ENCODE measurements around the gene SLC44A1. TPM values are rescaled to one million over a fixed set of nuclear protein-coding genes. Genes with fewer than 3 reads are reported as not detected.

SLC44A1 gene
- total RNA-seq, 4 donors from 2014 or later: 51.1 to 82.2 (median 70.5) TPM

GRCh38 chr9:105406369-105406768 is 161.9 kb downstream of the SLC44A1 start:
- no peak overlapping the region for H3K4me3 ChIP-seq (ENCODE audit: low read depth, poor library complexity, severe bottlenecking)
- intact Hi-C loops (cut with DNase I; ENCODE audit: low total_unique reads): no loop called here
- DNase-seq (ENCODE audit: low spot score in 2 of 2): no peak
- TF ChIP-seq CTCF (IDR thresholded peaks at IDR 0.05) (no peak), POLR2A (IDR thresholded peaks at IDR 0.05) (no peak)
- 80 to 93% methylated on average over 6 of the region's 6 CpGs for WGBS, 2 donors

- intact Hi-C loops (cut with DNase I; ENCODE audit: low total_unique reads): loop anchor here (10.0 kb wide), 1 partner anchor 259 kb away; no protein-coding TSS in a partner anchor
- DNase-seq (ENCODE audit: low spot score in 2 of 2): no peak
- WGBS, 2 donors: 33 to 37% methylated on average over 2 of the region's 2 CpGs
- no peak overlapping the region for H3K4me3 ChIP-seq (ENCODE audit: low read depth, poor library complexity, severe bottlenecking)
- TF ChIP-seq CTCF (IDR thresholded peaks at IDR 0.05): no peak
- TF ChIP-seq POLR2A (IDR thresholded peaks at IDR 0.05): no peak
Measured at GRCh38 chr9:105413525-105413924, 169.1 kb downstream of the SLC44A1 start.

GRCh38 chr9:105414947-105415661 is 170.7 kb downstream of the SLC44A1 start:
- 7 to 9% methylated on average over 6 of the region's 6 CpGs for WGBS, 2 donors
- intact Hi-C loops (cut with DNase I; ENCODE audit: low total_unique reads): loop anchor here (10.0 kb wide), 1 partner anchor 260 kb away; no protein-coding TSS in a partner anchor
- TF ChIP-seq CTCF (IDR thresholded peaks at IDR 0.05) (peak in 1 of 3 donors; percentile 80), POLR2A (IDR thresholded peaks at IDR 0.05) (no peak)
- H3K4me3 ChIP-seq (ENCODE audit: low read depth, poor library complexity, severe bottlenecking): no peak overlapping the region
- peak in 1 of 2 donors; percentile 39 for DNase-seq (ENCODE audit: low spot score in 2 of 2)

GRCh38 chr9:105415662-105415980 is 171.2 kb downstream of the SLC44A1 start:
- 77 to 82% methylated on average over 8 of the region's 8 CpGs for WGBS, 2 donors
- intact Hi-C loops (cut with DNase I; ENCODE audit: low total_unique reads): loop anchor here (10.0 kb wide), 1 partner anchor 261 kb away; no protein-coding TSS in a partner anchor
- H3K4me3 ChIP-seq (ENCODE audit: low read depth, poor library complexity, severe bottlenecking): no peak overlapping the region
- TF ChIP-seq CTCF (IDR thresholded peaks at IDR 0.05): no peak
- no peak for TF ChIP-seq POLR2A (IDR thresholded peaks at IDR 0.05)
- DNase-seq (ENCODE audit: low spot score in 2 of 2): no peak

- 82 to 97% methylated on average over 1 of the region's 1 CpG for WGBS, 2 donors
- H3K4me3 ChIP-seq (ENCODE audit: low read depth, poor library complexity, severe bottlenecking): no peak overlapping the region
- no peak for DNase-seq (ENCODE audit: low spot score in 2 of 2)
- intact Hi-C loops (cut with DNase I; ENCODE audit: low total_unique reads): loop anchor here (10.0 kb wide), 1 partner anchor 262 kb away; no protein-coding TSS in a partner anchor
- TF ChIP-seq CTCF (IDR thresholded peaks at IDR 0.05): no peak
- TF ChIP-seq POLR2A (IDR thresholded peaks at IDR 0.05): no peak
Measured at GRCh38 chr9:105416840-105417239, 172.4 kb downstream of the SLC44A1 start.
